GM18909 (cell line): ENCODE results near the gene NT5C1B.

Source experiments
- ATAC-seq: cut with Tn5 transposase; IDR thresholded peaks from one replicate; pipeline ENCODE4 v1.9.1; 2021; ENCODE audit warnings: mild to moderate bottlenecking; ENCODE audit not compliant: unreplicated experiment, poor library complexity

NT5C1B gene

GRCh38 chr2:18600255-18600613, 10.9 kb upstream of the NT5C1B start:
- no peak for ATAC-seq

- ATAC-seq = no peak
Observed at GRCh38 chr2:18599509-18600254, 10.3 kb upstream of the NT5C1B start.

DNA sequence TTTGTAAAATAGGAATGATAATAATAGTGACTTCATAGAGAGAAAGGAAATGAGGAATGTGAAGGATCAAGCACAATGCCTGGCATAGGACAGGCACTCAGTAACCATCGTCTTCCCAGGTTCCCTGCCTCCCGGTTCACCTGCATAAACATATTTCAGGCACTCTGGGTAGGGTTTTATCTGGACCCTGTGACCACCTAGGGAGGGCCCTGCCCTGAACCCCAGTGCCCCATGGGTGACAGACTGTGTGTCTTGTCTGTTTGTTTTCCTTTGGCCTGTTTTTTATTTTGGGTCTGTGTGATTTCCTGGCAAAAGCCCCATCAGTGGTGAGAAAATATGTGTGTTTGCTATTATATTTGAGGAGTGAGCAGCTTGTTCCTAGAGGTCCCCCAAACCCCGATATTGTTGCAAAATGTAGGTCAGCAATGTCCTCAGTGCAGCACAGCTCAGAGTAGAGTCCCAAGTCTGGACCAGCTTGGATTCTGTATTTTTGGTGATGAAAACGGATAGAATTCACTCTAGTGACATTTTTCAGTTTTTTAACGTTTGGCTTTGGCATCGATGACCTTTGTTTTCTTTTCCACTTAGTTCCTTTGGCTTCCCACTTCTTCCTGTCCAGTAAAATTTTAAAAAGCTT, 9.6 kb upstream of the NT5C1B start:
- no peak for ATAC-seq

- no peak for ATAC-seq
Observed at GRCh38 chr2:18597618-18598017, 8.2 kb upstream of the NT5C1B start.

DNA sequence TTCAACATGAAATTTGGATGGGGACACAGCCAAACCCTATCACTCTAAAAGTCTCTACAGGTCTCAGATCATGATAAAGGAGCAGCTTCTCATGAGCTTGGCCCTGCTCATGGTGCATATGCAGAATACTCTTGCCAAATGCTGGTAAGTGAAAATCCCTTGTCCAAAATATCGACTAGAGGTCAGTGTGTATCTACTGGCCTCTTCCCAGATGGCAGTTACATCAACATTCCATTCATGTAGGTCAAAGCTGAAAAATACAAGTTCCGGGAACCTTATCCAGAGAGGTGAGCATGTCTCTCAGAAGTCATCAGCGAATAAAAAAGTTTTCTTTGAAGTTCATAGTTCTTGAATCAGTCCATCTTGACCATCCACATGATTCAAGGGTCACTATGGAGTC, 7.6 kb upstream of the NT5C1B start:
- ATAC-seq = no peak

- ATAC-seq = no peak
Observed at GRCh38 chr2:18593496-18593895, 4.1 kb upstream of the NT5C1B start.

GRCh38 chr2:18592372-18592771, 3.0 kb upstream of the NT5C1B start:
- ATAC-seq = no peak

- no peak for ATAC-seq
Observed at GRCh38 chr2:18588802-18589201, 567 bp downstream of the NT5C1B start.

DNA sequence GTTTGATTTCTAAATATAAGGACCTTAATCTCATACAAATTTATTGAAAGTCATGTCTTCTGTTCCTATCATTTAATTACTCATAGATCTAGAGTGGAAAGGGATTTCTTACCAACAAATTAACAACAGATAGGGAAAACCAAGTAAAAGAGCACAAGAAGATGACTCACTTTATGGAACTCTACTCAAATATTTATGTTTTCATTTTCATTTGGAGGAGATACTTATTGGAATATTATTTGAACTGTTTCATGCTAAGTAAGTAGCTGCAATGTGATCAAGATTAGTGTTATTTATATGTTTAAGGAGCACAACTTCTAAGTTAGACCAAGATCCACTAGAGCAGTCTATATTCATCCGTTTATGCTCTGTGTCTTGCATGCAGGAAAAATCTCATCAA, 1.3 kb downstream of the NT5C1B start:
- no peak for ATAC-seq

GRCh38 chr2:18585526-18585925, 3.8 kb downstream of the NT5C1B start:
- ATAC-seq = no peak

DNA sequence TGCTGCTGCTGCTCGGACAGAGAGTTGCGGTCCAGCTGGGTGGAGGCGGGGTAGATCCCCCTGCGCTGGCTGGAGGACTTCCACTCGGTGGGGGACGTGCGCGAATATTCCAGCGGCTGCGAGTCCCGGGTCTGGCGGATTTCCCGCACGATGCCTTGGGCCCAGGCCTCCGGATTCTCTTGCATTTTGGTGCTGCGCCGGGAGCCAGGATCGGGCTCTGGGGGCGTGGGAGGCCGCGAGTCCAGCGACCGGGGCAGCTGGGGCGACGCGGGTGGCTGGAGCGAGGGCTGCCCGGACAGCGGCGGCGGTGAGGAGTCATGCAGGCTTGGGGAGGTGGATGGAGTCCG, 4.8 kb downstream of the NT5C1B start:
- no peak for ATAC-seq

GRCh38 chr2:18583905-18584607, 5.3 kb downstream of the NT5C1B start:
- no peak for ATAC-seq

DNA sequence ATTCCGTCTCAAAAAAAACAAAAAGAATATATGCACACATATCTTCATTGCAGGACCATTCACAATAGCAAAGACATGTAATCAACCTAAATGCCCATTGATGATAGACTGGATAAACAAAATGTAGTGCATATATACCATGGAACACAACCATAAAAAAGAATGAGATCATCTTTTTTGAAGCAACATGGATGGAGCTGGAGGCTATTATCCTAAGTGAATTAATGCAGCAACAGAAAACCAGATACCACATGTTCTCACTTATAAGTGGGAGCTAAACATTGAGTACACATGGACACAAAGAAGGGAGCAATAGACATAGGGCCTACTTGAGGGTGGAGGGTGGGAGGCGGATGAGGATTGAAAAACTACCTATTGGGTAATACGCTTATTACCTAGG, 8.8 kb downstream of the NT5C1B start:
- no peak for ATAC-seq

GRCh38 chr2:18578033-18578432, 11.3 kb downstream of the NT5C1B start:
- no peak for ATAC-seq

GRCh38 chr2:18566145-18566769, 23.1 kb downstream of the NT5C1B start:
- ATAC-seq = no peak

DNA sequence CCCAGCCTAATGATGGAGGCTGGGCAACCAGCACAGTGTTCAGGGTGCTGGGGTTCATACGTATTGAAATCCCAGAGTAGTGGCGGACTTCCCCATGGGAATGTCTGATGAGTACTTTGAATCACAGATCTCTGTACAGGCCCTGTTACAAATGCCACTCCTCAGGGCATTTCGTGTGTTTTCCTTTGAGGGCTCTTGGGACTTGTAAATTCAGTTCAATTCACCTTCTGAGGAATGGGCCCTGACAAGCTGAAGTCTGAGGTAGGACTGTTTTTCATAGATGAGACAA, 28.6 kb downstream of the NT5C1B start:
- no peak for ATAC-seq

- ATAC-seq = peak; percentile 96
Observed at GRCh38 chr2:18560031-18560796, 29.2 kb downstream of the NT5C1B start, which contains the start of gene RDH14. Gene RDH14 (minus strand): TSS chr2:18560653. CDS start chr2:18560572, 81 bp downstream.

GRCh38 chr2:18559531-18560030, 29.8 kb downstream of the NT5C1B start:
- ATAC-seq = no peak

GRCh38 chr2:18558458-18558857, 30.9 kb downstream of the NT5C1B start:
- ATAC-seq = no peak

DNA sequence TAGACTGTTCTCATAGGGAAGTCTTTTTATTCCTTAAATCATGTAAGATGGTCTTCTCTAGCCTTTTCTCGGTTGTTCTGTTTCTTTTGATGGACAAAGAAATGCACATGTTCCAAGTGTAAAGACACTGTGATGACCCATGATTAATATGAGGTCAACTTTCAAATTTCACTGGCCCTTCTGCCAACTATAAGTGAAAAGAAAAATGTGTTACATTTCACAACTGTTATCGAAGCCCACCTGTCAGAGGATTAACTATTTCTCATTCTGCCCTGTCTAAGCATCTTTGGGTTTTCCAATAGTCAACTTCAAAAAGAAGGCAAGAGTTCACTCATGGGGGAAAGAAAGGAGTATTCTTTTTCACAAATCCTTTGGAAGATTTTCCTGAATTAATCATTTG, 32.2 kb downstream of the NT5C1B start:
- no peak for ATAC-seq
